Endodermal cell (in vitro differentiated cells): ENCODE measurements around the gene PHF12. TPM values are rescaled to one million over a fixed set of nuclear protein-coding genes. Genes with fewer than 3 reads are reported as not detected.

ENCODE experiments used
- DNase-seq: peaks from one replicate; pipeline ENCODE4 v3.0.0-alpha.2; 2017
- H3K27ac ChIP-seq: 2 replicates; pipeline ENCODE4 v1.5.1; 2013; ENCODE audit warnings: mild to moderate bottlenecking, low read depth, low read length, moderate library complexity
- H3K27me3 ChIP-seq: 2 replicates; pipeline ENCODE4 v1.6.1; 2013; ENCODE audit warnings: mild to moderate bottlenecking, low read length, moderate library complexity; ENCODE audit not compliant: insufficient read depth, control insufficient read depth, poor library complexity, severe bottlenecking
- H3K36me3 ChIP-seq: 2 replicates; pipeline ENCODE4 v1.7.0; 2013; ENCODE audit warnings: mild to moderate bottlenecking, low read length, moderate library complexity; ENCODE audit not compliant: control insufficient read depth, insufficient read depth
- H3K4me1 ChIP-seq: one replicate; pipeline ENCODE4 v1.7.0; 2013; ENCODE audit warnings: low read length; ENCODE audit not compliant: control insufficient read depth, insufficient read depth
- H3K4me3 ChIP-seq: 2 replicates; pipeline ENCODE4 v1.5.1; 2013; ENCODE audit warnings: mild to moderate bottlenecking, low read length, moderate library complexity
- H3K9ac ChIP-seq: 2 replicates; pipeline ENCODE4 v1.6.1; 2013; ENCODE audit warnings: mild to moderate bottlenecking, low read length, moderate library complexity; ENCODE audit not compliant: poor library complexity, severe bottlenecking; ENCODE audit errors: extremely low read depth
- H3K9me3 ChIP-seq: 2 replicates; pipeline ENCODE4 v1.6.1; 2013; ENCODE audit warnings: mild to moderate bottlenecking, low read length, moderate library complexity; ENCODE audit not compliant: control insufficient read depth
- H3K27ac Mint-ChIP-seq: 2 replicates; pipeline ENCODE4 v1.8.0; 2020; ENCODE audit warnings: mixed read lengths
- H3K27me3 Mint-ChIP-seq: 2 replicates; pipeline ENCODE4 v1.8.0; 2021; ENCODE audit warnings: mild to moderate bottlenecking, mixed read lengths; ENCODE audit not compliant: insufficient read depth
- H3K36me3 Mint-ChIP-seq: 2 replicates; pipeline ENCODE4 v1.8.0; 2020; ENCODE audit warnings: low read depth, mixed read lengths
- H3K4me1 Mint-ChIP-seq: 2 replicates; pipeline ENCODE4 v1.8.0; 2020; ENCODE audit warnings: mixed read lengths
- H3K4me3 Mint-ChIP-seq: 2 replicates; pipeline ENCODE4 v1.8.0; 2020; ENCODE audit warnings: mild to moderate bottlenecking, moderate library complexity, mixed read lengths
- H3K9me3 Mint-ChIP-seq: 2 replicates; pipeline ENCODE4 v1.8.0; 2020; ENCODE audit warnings: mild to moderate bottlenecking, mixed read lengths
- CTCF ChIP-seq: fragments of 200-600 bp; sonication (generic); conservative IDR thresholded peaks from 2 replicates; pipeline ENCODE4 v1.5.0; 2021; ENCODE audit warnings: antibody characterized with exemption, mild to moderate bottlenecking
- WGBS, 2 experiments: methylation state at CpG; one replicate each; pipeline versions ENCODE4 v1.1.5 to v1.1.7; 2013; ENCODE audit warnings: missing lambda C conversion rate in 2 of 2, mixed read lengths in 1 of 2; ENCODE audit not compliant: insufficient coverage in 1 of 2, insufficient read length in 1 of 2; 5-methylcytosine and 5-hydroxymethylcytosine counted together
- total RNA-seq, 2 donors: library from RNA; stranded (reverse); fragmentation: NEBNext Ultra II Directional in 1 of 2; extraction: Animal tissue kit (Norgen Biotek cat#: 25700) in 1 of 2; gene quantifications; 2 replicates in 1 of 2; 3 replicates in 1 of 2; pipeline ENCODE4 v1.2.1, GENCODE V29; 2021

Gene PHF12
- total RNA-seq, 2 donors from 2014 or later = 60.0 to 61.0 TPM

- 96% methylated on average over 4 of the region's 4 CpGs; no CpG with 5 or more reads in 1 of the 2 experiments for WGBS, 2 experiments
- Histone ChIP-seq H3K36me3 (peaks cover 43% of the 10 kb centered on the region), H3K9me3 (no peaks in the 10 kb centered on the region), H3K4me3 (no peak overlapping the region), H3K27ac (no peak overlapping the region), H3K27me3 (no peaks in the 10 kb centered on the region), H3K9ac (no peak overlapping the region), H3K4me1 (no peaks in the 10 kb centered on the region)
- TF ChIP-seq CTCF = no peak
- peaks cover 13% of the 10 kb centered on the region for H3K4me1 Mint-ChIP-seq
- H3K9me3 Mint-ChIP-seq = no peaks in the 10 kb centered on the region
- no peak for DNase-seq
- H3K27me3 Mint-ChIP-seq = no peaks in the 10 kb centered on the region
- H3K4me3 Mint-ChIP-seq = no peak overlapping the region
- H3K36me3 Mint-ChIP-seq = peaks cover 32% of the 10 kb centered on the region
- no peak overlapping the region for H3K27ac Mint-ChIP-seq
Measured at GRCh38 chr17:28892024-28892423, 59.3 kb downstream of the PHF12 start.

DNA sequence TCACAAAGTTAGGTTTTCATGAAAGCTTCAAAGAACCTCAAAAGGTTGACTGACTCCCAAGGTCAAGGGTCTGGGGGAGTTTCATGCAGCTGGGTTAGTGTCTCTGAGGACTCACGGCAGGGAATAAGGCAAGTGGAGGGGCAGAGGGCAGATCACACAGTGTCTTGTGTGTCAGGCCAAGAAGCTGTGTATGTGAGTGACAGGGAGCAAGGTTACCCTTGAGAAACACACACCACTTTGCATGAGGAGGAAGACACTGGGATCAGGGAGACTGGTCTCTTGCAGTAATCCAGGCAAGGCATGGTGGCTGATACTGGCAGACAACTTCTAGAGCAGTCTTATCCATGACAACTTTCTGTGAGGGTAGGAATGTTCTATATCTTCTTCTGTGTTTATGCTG lies 60.1 kb downstream of the PHF12 start:
- Histone ChIP-seq H3K36me3 (peaks cover 46% of the 10 kb centered on the region), H3K4me1 (no peaks in the 10 kb centered on the region), H3K27me3 (no peaks in the 10 kb centered on the region), H3K9me3 (no peaks in the 10 kb centered on the region), H3K27ac (no peak overlapping the region), H3K9ac (no peak overlapping the region), H3K4me3 (no peak overlapping the region)
- H3K36me3 Mint-ChIP-seq = peaks cover 32% of the 10 kb centered on the region
- DNase-seq = no peak
- H3K9me3 Mint-ChIP-seq = no peaks in the 10 kb centered on the region
- peaks cover 6% of the 10 kb centered on the region for H3K4me1 Mint-ChIP-seq
- no peak overlapping the region for H3K27ac Mint-ChIP-seq
- H3K27me3 Mint-ChIP-seq = no peaks in the 10 kb centered on the region
- TF ChIP-seq CTCF = no peak
- 83 to 88% methylated on average over 1 of the region's 1 CpG for WGBS, 2 experiments
- H3K4me3 Mint-ChIP-seq = no peak overlapping the region

- 93 to 100% methylated on average over 1 to 5 of the region's 5 CpGs for WGBS, 2 experiments
- no peak for TF ChIP-seq CTCF
- Mint-ChIP-seq H3K27ac (no peak overlapping the region), H3K4me3 (no peak overlapping the region), H3K4me1 (no peaks in the 10 kb centered on the region), H3K27me3 (no peaks in the 10 kb centered on the region), H3K36me3 (peaks cover 36% of the 10 kb centered on the region), H3K9me3 (no peaks in the 10 kb centered on the region)
- H3K4me3 ChIP-seq = no peak overlapping the region
- no peak for DNase-seq
- H3K36me3 ChIP-seq = peaks cover 42% of the 10 kb centered on the region
- no peaks in the 10 kb centered on the region for H3K27me3 ChIP-seq
- H3K4me1 ChIP-seq = no peaks in the 10 kb centered on the region
- H3K9ac ChIP-seq = no peak overlapping the region
- no peaks in the 10 kb centered on the region for H3K9me3 ChIP-seq
- H3K27ac ChIP-seq = no peak overlapping the region
Measured at GRCh38 chr17:28889996-28890395, 61.3 kb downstream of the PHF12 start.
